HEK293T (cell line): ENCODE measurements around the gene FAM114A1.

Experiments
- ARNT ChIP-seq: fragments of 450-650 bp; IDR thresholded peaks from 2 replicates; pipeline ENCODE4 v1.6.1; 2017; ENCODE audit warnings: mild to moderate bottlenecking
- BHLHE40 ChIP-seq: fragments of 450-650 bp; IDR thresholded peaks from 2 replicates; pipeline ENCODE4 v1.6.1; 2016; ENCODE audit warnings: mild to moderate bottlenecking, moderate library complexity, borderline replicate concordance
- CTBP1 ChIP-seq: fragments of 450-650 bp; IDR thresholded peaks from 2 replicates; pipeline ENCODE4 v1.6.1; 2016; ENCODE audit warnings: borderline replicate concordance
- ELF4 ChIP-seq: fragments of 450-650 bp; IDR thresholded peaks from 2 replicates; pipeline ENCODE4 v1.6.1; 2017; ENCODE audit warnings: antibody characterized with exemption
- FOXA1 ChIP-seq: fragments of 450-650 bp; IDR thresholded peaks from 2 replicates; pipeline ENCODE4 v1.6.1; 2016; ENCODE audit warnings: mild to moderate bottlenecking
- FOXK2 ChIP-seq: fragments of 450-650 bp; IDR thresholded peaks from 2 replicates; pipeline ENCODE4 v1.6.1; 2016; ENCODE audit warnings: mild to moderate bottlenecking
- FOXM1 ChIP-seq: fragments of 450-650 bp; IDR thresholded peaks from 2 replicates; pipeline ENCODE4 v1.6.1; 2017; ENCODE audit warnings: mild to moderate bottlenecking, borderline replicate concordance
- L3MBTL2 ChIP-seq: fragments of 450-650 bp; conservative IDR thresholded peaks from 2 replicates; pipeline ENCODE4 v1.6.1; 2016; ENCODE audit warnings: mild to moderate bottlenecking
- LEF1 ChIP-seq: fragments of 450-650 bp; IDR thresholded peaks from 2 replicates; pipeline ENCODE4 v1.6.1; 2017; ENCODE audit warnings: mild to moderate bottlenecking, borderline replicate concordance
- NFRKB ChIP-seq: fragments of 450-650 bp; IDR thresholded peaks from 2 replicates; pipeline ENCODE4 v1.6.1; 2016; ENCODE audit warnings: mild to moderate bottlenecking, moderate library complexity
- SP1 ChIP-seq: fragments of 450-650 bp; IDR thresholded peaks from 2 replicates; pipeline ENCODE4 v1.6.1; 2017
- SUZ12 ChIP-seq: fragments of 450-650 bp; IDR thresholded peaks from 2 replicates; pipeline ENCODE4 v1.6.1; 2016; ENCODE audit warnings: mild to moderate bottlenecking
- ZNF384 ChIP-seq: fragments of 450-650 bp; IDR thresholded peaks from 2 replicates; pipeline ENCODE4 v1.6.1; 2016

- TF ChIP-seq LEF1: no peak
- TF ChIP-seq SP1: no peak
- no peak for TF ChIP-seq BHLHE40
- no peak for TF ChIP-seq ZNF384
- no peak for TF ChIP-seq FOXM1
- TF ChIP-seq ARNT: no peak
- no peak for TF ChIP-seq SUZ12
- TF ChIP-seq NFRKB: no peak
- no peak for TF ChIP-seq FOXK2
- no peak for TF ChIP-seq CTBP1
- no peak for TF ChIP-seq FOXA1
- no peak for TF ChIP-seq L3MBTL2
- TF ChIP-seq ELF4: no peak
These were observed 49.9 kb downstream of the FAM114A1 start for GRCh38 chr4:38917481-38918025.
